HG03045 (cell line): ENCODE results near the gene STON2.
"Not testable (repeated sequence)": the region's sequence is repeated elsewhere in the genome, so short reads cannot be mapped to it uniquely, and the experiment has no call there.

Experiments
- ATAC-seq: cut with Tn5 transposase; IDR thresholded peaks from one replicate; pipeline ENCODE4 v1.9.1; 2021; ENCODE audit warnings: mild to moderate bottlenecking, moderate library complexity; ENCODE audit not compliant: unreplicated experiment

Gene STON2

DNA sequence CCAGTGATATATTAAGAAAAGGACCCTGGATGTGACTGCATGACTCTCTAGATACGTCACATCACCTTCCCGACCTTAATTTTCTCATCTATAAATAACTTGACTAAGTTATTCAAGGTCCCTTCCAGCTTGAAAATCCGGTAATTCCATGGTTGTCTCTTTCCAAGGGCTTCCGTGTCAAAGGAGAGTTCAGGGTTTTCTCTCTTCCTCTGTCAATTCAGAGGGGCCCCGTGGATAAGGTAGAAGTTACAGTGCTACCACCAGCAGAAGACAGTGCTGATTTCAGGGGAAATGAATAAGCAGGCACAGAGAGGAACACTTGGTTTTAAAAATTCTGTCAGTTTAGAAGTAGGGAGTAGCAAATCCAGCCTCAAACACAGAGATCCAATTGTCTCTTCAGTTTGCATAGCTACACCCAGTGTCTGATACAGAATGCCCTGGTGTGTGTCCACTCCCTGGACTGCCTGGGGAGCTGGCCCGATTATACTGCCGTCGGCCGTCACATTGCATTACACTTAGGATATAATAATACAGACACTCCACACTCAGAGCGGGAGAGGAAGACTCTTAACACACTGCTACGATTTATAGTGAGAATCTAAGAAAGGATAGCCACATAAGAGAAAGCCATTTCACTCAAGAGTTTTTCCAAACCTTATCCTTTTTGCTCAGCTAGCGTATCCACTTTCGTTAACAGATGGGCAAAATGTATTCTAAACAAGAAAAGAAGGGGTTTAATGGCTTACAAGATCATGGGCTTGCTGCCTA, 124.6 kb downstream of the STON2 start:
- ATAC-seq: no peak

DNA sequence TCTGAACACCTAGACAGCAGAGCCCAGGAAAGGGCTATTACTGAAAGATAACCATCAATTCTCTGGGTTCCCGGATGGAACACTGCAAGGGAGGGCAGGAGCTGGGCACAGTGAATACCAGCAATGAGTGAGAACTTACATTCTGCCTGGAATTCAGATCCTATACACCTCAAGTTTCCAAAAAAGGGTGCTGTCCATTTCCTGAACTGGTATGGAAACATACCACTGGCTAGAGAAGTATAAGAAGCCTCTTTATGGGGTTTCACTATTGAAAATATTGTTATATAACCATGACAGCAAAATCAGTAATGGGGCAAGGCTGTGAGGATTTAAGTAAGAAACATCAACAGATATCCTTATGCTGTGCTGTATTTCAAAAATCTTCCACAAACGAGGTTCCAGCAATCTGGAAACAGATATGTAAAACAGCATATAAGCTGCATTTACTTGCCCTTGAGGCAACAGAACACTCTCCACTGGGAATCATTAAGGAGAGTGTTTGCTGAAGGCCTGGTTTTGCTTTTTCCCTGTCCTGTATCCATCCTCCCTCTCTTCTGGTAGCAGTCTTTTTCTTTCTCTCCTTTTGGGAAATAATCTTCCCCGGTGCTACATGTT, 126.1 kb downstream of the STON2 start:
- ATAC-seq: no peak

DNA sequence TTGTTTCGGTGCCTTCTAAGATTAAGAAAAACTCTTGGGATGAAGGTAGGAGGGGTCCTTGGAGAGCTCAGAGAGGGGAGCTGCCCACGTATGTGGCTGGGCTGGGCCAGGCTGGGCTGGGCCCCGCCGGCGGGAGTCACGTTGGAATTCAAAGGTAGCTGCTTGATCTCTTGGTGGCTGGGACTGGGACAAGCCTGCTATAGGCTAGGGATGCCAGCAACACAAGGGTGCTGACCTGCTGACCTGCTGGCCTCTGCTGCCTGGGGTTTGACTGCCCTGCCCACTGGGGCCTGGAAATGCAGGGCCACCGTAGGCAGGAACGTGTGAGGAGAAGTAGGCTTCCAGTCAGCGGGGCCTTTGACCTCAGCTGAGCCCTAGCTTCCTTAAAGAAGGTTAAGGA, 126.6 kb downstream of the STON2 start:
- ATAC-seq: no peak

DNA sequence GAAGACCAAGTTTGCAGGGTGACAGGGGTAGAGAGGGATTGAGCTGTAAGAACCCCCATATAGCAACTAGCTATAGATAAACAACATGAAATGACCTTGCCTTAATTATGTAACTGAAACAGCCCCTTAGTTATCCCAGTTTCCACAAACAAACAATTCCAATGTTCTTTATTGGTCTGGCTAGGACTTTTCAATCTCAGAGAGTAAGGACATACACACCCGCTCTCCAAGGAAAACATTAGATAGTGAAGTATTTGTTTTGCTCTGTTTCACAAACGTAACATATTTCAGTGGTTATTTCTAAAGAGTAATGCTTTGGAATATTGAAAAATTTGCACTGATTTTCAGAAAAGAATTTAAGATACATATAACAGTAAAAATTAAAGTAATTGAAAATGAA, 127.8 kb downstream of the STON2 start:
- no peak for ATAC-seq

DNA sequence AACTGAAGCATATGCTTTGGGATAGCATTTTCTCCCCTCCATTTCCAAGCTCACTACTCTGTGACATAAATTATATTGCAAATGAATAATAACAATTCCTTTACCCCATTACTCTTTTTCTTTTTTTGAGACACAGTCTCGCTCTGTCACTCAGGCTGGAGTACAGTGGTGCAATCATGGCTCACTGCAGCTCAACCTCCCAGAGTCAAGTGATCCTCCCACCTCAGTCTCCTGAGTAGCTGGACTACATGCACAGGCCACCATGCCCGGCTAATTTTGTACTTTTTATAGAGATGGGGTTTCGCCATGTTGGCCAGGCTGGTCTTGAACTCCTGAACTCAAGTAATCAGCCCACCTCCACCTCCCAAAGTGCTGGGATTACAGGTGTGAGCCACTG, 130.1 kb downstream of the STON2 start:
- no peak for ATAC-seq

DNA sequence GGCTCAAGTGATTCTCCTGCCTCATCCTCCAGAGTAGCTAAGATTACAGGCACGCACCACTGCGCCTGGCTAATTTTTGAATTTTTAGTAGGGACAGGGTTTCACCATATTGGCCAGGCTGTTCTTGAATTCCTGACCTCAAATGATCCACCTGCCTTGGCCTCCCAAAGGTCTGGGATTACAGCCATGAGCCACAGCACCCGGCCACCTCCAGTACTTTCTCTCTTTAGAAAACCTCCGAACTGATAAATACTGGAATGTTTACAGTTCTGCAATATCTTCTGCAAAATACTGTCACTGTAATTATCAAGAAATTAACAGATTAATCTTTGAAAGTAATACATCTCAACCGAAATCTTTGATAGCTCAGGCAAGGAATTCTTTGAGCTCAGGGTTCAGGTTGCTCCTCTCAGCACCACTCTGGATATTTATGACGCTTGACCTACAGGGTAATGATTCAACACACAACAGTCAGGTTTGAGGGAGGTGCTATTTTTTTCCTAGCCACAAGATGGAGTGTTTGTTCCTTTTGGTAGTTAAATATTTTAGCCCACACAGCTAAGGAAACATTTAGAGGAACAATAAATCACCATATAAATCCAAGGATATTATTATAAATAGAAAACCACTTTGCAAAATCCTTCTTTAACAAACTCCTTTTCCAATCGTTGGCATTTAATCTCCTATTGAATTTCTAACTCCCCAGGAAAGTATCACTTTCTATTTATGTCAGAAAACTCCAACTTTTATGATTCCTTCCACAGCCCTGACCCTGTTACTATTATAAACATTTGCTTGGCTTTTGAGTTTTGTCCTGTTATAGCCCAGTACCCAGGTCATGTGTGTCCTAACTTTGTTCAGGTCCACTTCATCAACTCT, 130.8 kb downstream of the STON2 start:
- no peak for ATAC-seq

DNA sequence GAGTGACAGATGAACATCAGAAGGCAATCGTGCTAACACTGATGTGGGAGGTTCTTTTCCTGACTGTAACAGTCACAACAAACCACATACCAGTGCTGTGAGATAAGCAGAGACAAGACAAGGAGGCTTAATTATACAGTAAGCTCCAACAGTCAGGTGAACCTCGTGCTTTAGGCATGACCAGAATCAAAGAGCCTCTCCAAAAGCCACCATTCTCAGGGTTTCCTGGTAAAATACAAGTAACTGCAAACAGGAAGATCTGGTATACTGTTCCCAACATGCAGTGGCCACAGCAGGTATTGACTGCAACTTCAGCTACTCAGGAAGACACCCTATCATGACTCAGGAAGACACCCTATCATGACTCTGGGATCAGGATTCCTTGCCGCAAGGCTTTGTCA, 132.1 kb downstream of the STON2 start:
- ATAC-seq: no peak

DNA sequence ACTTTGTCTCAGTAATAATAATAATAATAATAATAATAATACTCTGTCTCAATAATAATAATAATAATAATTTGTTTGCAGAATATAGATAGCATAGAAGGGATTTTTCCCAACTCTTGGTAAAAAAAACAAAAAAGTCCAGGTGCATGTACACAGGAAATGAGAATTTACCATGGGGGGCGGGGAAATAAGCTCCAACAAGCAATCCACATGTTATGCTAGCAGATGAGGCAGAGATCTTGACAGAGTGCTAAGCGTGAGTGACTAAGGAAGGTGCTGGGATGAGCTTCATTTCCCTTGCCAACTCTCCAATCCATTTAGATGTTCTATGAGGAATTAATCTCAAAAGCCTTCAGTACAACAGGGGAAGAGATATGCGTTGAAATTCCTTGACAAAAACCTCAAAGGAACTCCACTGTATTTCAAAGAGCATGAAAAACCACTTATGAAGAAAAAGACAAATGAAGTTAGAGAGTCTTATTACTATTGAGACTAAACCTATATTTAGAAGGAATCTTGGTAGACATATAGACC, 134.4 kb downstream of the STON2 start:
- ATAC-seq: no peak

DNA sequence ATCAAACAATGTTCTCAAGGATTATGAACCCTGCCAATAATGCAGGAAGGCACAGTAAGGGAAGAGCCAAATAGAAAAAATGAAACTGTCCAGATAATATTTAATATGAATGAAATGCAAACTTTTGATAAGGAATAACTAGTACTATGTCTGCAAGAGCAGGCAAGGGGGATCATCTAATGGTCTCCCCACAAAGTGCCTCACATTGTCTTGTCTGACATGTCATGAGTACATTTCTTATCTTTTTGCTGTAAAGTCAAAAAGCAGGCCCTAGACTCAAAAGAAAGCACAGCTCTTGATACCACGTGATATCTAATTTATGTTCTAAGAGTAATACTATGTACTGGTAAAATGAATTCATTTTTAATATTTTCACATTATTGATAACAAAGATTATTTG, 135.5 kb downstream of the STON2 start:
- ATAC-seq: no peak

DNA sequence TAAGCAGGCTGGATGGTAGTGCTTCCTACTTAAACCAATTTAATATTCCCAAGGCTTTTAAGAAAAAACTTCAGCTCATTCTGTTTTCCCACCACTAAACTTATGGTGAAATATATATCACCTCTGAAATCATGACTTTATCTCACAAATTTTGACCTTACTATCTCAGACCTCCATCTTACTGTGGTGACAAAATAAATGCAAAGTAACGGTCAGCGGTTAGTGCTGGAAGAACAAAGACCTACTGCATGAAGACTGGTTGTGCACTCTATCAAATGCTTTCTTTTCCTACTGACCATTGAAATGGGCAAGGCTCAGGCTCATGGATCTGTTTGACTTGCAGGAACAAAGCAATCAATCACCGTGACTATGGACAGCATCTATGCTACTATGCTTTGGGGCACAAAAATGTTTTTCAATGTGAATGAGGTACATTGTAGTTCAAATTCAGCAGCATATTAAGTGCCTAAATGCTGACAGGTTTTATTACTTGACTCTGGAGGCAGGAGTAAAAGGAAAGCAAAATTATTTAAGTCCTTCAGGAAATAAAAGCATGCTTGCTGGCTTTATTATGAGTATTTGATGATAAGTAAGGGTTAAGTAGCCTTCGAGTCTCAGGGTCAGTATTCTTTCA, 136.2 kb downstream of the STON2 start:
- ATAC-seq: no peak

DNA sequence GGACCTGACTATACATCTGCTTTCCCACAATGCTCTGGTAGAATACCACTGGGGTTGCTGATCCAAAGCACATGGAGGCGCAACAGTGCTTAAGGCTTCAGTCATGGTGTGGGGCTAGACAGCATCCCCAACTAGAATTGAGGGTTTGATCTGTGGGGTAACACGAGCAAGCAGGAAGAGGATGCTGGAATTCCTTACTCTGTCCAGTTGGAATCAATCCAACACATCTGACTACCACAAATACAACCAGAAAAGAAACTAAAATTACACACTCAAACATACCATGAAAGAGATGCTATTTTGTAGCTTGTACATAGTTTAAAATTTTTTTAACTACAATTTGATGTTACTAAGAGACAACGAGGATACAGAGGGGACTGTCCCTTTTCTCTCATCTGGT, 138.9 kb downstream of the STON2 start:
- no peak for ATAC-seq

DNA sequence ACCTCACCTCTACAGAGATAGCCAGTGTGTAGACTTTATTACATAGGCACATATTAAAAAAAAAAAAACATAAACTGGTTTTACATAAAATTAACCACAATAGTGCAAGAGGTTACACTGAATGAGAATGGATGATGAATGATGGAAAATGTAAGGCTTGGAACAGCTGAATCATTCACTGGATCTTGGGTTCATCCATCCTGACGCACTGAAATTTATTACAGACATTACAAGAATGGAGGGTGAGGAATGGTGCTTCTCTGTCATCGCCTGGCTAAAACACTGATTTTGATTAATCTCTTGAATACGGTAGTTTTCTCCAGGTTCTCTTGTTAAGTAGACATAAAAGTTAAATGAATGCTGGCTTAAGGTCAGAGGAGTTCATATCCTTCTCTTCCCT, 139.4 kb downstream of the STON2 start:
- no peak for ATAC-seq

DNA sequence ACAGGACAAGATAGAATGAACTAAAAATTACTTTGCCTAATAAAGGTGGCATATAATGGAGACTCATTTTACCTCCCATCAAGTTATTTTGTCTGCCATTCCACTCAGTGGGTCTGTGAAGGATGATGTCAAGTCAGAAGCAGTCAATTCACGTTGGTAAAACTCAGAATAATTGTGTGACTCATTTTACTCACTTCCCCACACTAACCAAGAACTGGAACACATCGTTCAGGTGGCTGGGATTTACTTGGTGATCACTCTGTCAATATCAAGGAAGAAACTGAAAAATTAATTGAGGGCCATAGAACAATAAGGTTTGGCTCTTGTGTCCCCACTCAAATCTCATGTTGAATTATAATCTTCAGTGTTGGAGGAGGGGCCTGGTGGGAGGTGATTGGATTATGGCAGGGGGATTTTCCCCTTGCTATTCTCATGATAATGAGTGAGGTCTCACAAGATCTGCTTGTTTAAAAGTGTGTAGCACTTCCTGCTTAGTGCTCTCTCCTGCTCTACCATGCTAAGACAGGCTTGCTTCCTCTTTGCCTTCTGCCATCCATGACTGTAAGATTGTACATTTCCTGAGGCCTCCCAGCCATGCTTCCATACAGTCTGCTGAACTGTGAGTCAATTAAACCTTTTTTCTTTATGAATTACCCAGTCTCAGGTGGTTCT, 143.7 kb downstream of the STON2 start:
- ATAC-seq: no peak

DNA sequence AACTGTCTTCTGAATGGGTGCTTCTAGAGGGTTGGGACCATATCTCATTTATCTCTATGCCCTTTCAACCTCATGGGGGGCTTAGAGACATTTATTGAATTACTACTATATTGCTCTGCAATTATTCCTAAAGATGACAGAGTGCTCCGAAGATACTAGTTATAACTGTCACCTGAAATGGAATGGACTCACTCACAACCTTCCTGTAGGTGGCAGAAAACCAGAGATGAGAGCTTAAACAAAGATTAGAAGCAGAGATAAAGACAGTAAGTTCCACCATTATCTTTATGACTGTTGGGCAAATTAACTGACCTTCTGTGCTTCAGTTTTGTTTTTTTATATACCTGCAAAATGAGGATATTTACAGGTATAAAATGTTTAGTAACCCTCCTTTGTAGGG, 147.8 kb downstream of the STON2 start:
- no peak for ATAC-seq

DNA sequence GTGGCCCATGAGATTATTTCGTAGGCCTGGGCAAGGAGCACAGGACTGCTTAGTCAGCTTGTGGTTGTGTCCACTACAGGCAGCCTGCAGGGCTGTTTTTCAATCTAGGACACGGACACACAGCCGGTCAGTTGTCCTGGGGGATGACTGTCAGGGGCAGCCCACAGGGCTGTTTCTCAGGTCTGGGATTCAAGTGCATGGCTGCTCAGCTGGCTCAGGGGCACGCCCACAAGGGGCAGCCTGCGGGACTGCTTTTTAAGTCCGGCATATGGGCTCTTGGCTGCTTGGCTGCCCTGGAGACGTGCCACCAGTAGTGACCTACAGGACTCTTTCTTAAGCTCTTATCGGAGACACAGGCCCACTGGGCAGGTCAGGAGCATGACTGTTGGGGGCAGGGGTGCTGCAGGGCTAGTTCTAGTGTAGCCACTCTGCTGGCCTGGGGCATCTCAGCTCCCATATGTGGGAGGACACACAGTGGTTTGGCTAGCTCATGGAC, 152.8 kb downstream of the STON2 start:
- no peak for ATAC-seq

DNA sequence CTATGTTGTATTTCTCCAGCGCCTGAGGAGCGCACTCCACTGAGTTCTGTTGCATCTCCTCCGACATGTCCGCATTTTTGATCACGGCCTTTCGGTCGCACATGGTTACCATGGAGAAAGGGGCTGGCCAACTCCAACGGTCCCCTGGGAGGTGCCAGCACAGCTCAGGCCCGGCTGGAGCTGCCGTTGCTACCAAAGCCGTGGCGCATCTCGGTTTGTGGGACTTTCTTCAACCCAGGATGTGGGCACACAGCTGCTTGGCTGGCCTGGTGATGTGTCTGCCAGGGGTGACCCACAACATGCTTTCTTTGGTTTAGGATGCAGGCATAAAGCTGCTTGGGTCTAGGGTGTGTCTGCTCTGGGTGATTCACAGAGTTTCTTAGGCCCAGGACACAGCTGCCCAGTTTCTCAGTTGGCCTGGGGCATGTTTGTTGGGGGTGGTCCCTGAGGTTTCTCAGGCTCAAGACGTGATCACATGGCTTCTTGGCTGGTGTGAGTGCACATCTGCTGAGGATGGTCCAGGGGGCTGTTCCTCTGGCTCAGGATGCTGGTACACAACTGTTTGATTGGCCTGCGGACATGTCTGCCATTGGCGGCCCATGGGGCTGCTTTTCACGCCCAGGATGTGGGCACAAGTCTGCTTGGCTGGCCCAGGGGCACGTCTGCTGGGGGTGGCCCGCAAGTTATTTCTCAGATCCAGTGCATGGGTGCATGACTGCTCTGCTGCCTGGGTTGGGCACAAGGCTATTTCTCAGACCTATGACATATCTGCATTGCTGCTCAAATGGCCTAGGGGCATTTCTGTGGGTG, 153.5 kb downstream of the STON2 start:
- ATAC-seq: no peak

DNA sequence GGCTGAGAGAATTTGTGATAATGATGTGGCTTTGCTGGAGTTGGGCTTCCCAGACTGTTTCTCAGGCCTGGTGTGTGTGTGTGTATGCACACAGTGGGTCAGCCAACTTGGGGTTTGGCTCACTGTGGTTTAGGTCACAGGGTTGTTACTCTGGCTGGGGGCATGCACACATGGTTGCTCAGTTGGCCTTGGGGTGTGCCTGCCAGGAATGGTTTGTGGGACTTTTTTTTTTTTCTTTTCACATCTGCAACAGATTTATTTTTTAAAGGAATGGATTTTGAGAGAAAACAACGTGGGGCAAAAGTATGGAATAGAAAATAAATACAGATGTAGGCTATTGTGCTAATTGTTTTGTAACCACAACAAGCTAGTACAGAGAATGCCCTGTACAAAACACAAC, 154.4 kb downstream of the STON2 start:
- no peak for ATAC-seq

DNA sequence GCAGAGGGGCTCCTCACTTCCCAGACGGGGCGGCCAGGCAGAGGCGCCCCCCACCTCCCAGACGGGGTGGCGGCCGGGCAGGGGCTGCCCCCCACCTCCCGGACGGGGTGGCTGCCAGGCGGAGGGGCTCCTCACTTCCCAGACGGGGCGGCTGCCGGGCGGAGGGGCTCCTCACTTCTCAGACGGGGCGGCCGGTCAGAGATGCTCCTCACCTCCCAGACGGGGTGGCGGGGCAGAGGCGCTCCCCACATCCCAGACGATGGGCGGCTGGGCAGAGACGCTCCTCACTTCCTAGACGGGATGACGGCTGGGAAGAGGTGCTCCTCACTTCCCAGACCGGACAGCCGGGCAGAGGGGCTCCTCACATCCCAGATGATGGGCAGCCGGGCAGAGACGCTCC, 155.7 kb downstream of the STON2 start:
- not testable (repeated sequence) for ATAC-seq

DNA sequence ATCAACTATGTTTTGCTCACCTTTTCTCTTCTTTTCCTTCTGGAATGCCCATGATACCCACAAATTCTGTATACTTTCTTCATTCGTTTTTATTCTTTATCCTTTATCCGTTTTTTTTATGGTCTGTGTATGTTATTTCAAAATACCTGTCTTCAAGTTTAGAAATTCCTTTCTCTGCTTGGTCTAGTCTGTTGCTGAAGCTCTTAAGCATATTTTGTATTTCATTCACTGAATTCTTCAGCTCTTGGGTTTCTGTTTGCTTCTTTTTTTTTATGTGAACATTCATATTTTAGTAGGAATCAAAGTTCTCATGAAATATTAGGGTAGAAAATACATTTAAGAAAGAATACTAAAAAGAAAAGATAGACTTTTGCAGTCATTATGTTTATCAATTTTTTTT, 156.6 kb downstream of the STON2 start:
- no peak for ATAC-seq

DNA sequence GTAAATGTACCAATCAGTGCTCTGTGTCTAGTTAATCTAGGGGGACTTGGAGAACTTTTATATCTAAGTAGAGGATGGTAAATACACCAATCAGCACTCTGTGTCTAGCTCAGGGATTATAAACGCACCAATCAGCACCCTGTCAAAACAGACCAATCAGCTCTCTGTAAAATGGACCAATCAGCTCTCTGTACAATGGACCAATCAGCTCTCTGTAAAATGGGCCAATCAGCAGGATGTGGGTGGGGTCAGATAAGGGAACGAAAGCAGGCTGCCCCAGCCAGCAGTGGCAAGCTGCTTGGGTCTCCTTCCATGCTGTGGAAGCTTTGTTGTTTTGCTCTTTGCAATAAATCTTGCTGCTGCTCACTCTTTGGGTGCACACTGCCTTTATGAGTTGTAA, 163.3 kb downstream of the STON2 start:
- not testable (repeated sequence) for ATAC-seq
